NCI-H526 treated with DMSO at 0.1 percent for 48 hours (cell line): ENCODE data around the gene ACTN2.
A peak's percentile ranks its signal among the peaks of the same experiment; 100 is the strongest.

ENCODE experiments used
- DNase-seq: peaks from one replicate; lab custom pipeline; 2025; lab: John Stamatoyannopoulos, UW

Gene ACTN2

DNA sequence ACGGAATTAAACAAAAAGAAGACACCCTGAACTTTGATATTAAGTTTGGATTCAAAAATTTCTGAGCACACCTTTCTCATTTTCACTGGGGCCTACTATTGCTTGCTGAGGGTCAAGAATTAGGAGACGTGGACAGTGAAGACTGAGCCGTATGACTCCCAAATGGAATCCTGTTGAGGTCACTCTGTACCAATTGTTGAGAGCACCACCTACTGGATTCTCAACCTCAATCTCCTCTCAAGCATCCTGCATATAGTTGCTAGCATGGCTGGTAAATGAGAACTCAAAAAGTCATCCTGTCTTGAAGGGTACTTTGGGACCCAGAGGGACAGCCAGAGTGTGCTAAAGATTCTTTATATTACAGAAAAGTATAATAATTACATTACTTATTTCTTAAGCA lies 88.6 kb downstream of the ACTN2 start:
- DNase-seq, result no peak

DNA sequence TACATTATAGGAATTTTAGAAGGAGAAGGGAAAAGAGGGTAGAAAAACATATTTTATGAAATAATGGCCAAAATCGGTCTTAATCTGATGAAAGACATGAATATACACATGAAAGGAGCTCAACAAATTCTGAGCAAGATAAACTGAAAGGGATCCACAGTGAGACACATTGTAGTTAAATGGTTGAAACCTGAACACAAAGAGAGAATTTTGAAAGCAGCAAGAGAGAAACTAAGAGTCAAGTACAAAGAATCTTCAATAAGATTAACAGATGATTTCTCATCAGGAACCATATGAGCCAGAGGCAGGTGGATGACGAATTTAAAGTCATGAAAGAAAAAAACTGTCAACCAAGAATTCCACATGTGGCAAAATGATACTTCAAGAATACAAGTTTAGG lies 93.0 kb downstream of the ACTN2 start:
- no peak for DNase-seq

DNA sequence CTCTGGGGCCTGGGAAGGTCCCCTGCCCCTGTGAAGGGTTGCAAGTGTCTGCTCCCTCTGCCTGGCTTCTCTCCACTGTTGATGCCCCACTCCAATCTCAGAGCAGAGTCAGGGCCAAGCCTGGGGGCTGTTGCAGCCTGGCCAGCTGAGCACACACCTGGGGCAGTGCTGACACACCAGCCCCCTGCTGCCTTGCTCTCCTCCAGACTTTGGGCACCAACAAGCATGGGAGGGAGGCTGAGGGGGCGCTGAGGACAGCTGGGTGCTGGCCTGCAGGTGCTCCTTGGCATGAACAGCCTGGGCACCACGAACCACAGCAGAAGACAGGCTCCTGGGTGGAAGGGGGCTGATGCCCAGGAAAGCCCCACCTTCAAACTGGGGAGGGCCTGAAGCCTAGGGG lies 99.2 kb downstream of the ACTN2 start:
- DNase-seq, result no peak

DNA sequence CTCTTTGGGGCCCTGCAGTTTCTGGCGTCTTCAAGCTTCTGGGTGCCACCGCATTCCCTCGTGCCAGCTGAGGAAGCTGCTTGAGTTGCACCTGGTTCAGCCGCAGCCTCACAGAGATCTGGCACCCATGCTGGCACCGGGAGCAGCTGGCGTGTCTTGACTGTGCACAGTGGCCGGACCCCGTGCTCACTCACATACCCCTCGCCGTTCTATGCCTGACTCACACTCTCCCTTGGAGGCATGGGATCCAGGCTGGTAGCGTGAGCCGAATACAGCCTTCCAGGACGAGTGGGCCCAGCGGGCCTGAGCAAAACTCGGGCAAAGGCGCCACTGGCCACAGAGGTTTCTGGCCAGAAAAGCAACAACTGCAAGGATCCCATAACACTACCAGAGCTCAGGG lies 100.2 kb downstream of the ACTN2 start:
- no peak for DNase-seq

DNA sequence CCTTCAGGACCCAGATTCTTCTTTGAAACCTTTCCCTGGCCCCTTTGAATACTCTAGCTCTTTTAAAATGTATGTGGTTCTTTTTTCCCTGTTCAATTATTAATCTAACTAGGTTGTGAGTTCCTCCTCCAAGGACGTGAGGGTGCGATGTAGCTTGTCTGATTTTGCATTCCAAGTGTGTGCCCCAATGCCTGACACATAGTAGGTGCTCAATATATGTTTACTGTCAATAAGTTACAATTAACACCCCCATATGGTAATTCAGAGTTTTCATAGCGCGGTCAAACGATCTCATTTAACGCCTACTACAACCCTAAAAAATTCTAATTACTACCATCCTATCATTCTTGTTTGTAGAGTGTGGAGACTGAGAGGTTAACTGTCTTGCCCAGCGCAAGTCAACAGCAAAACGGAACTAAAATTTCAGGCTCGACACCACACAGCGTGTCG lies 108.3 kb downstream of the ACTN2 start:
- no peak for DNase-seq

DNA sequence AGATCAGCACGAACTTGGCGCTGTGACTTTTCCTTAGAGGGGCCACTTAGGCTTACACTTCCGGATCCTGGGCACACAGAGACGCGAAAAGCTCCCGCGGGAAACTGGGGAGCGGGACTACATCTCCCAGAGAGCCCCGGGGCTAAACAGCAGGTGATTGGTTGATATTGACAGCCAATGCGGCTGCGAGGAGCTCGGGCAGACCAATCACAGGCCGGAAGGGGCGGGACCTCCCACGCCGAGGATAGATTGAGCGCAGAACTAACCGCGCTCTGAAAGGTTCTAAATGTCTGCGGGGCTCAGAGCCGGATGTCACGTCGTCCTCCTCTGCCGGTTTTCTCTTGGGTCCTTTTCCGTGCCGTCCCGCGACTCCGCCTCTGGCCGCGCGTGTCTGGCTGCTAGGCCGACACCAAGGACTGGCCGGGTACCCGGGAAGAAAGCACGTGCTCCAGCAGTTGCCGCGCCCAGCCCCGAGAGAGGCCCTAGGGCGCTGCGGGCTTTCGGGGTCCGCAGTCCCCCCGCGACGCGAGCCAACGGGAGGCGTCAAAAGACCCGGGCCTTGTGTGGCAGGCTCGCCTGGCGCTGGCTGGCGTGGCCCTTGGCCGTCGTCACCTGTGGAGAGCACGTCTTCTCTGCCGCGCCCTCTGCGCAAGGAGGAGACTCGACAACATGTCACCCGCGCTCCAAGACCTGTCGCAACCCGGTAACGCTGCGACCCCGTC lies 108.9 kb downstream of the ACTN2 start, which contains the start of gene MTR:
Gene MTR (plus strand): TSS at position 258 of the 722 bp plus-strand sequence. CDS start 412 bp downstream, at position 670.
- DNase-seq, result peak; percentile 91

DNA sequence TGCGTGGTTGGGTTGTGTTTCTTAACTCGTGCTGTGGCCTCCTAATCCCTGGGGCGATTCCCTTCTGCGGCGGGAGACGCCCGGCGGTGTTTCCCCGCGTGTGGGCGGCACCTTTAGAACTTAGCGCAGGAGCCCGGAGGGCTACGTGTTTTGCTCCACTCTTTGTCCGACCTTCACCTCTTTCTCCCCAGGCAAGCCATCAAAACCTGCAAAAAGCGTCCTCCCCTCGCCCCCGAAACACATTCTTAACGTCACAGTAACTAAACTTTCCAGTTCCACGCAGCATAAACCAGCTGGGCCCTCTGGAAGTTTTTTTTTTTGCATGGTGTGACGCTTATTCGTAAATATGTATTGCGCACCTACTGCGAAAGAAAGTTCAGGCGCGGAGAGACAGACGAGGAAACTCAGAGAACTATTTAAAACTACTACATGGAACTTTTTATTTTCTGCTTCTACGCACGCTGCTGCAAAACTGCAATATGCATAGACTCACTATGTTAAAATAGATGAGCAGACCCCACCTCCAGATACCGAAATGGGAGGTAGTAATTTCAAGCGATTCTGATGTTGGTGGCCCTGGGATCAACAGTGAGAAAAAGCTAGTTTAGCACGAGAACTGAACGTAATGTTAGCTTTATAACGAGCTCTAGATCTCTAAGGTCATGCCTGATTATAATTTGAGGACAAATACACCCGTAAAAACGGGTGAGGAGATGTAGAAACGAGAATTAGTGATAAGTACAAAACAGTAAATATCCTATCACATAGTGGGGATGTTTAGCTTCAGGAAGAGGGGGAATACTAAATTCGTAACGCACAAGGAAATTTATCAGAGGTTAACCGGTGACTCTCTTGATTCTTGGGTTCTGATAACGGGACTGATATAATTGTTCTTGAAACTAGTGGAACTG lies 109.7 kb downstream of the ACTN2 start:
- peak; percentile 39 for DNase-seq

DNA sequence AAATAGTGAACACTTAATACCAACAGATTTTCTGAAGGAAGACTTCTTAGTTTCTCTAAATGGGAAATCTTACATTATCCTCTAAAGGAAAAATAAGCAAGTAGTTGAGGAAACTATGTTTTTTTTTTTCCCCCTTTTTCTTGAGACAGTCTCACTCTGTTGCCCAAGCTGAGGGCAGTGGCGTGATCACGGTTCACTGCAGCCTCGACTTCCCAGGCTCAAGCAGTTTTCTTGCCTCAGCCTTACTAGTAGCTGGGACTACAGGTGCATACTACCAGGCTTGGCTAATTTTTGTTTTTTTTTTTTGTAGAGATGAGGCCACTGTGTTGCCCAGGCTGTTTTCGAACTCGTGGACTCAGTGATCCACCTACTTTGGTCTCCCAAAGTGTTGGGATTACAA lies 112.7 kb downstream of the ACTN2 start:
- no peak for DNase-seq

DNA sequence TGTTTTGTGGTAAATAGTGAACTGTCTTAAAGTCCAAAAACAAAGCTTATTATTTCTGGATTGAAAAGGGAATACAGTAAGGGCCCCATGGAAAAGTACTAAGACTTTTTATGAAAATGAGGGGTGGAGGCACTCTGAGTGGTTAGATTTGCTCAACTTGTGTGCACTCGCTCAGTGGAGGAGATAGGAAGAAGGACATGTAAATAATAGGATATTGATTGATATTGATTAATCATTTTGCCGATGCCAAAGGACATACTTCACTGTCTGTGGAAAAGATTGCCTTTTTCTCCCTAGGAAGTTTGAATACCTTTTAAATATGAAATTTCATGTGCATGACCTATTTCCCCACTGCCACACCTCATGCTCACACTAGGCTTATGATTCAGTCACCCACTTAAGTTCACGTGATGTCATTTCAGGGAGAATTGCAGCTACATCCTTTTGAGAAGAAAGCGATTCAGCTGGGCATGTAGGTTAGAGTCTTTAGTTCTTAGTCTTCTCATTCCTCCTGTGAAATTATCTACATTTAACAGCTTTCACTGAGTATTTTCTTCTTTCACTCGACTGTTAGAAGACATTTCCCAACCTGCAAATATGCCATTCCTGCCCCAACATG lies 113.8 kb downstream of the ACTN2 start:
- DNase-seq, result no peak

DNA sequence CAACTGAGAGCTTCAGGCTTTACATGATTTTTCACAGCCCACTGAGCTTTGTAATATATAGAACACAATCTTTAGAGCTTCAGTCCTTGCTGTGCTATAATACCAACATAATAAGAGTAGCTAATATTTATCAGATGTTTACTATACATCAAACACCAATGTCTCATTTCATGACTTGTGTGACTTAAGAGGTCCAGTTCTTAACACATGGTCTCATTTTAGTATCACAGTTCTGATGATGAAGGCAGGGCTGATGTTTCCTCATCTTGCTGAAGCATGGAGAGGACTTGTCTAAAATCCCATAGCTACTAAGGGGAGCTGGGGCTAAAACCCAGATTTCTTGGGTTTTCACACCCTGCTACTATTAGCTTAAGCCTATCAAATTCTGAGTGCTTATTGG lies 114.3 kb downstream of the ACTN2 start:
- DNase-seq, result no peak

DNA sequence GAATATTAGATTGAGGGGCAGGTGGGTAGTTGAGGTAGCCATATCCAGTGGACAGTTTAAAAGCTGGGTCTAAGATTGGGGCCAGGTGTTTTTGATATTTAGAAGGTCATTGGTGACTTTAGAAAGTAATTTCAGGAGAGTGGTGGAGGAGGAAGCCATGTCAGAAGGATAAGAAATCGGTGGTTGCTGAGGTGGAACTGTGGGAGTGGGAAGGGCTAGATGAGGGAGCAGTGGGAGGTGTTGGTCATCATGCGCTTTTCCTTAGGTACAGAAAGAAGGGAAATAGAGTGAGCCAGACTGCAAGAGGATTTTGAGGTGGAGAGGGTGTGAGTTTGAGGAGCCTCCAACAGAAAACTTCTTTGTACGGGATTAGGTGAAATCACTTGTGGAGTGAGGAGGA lies 116.0 kb downstream of the ACTN2 start:
- DNase-seq, result no peak

DNA sequence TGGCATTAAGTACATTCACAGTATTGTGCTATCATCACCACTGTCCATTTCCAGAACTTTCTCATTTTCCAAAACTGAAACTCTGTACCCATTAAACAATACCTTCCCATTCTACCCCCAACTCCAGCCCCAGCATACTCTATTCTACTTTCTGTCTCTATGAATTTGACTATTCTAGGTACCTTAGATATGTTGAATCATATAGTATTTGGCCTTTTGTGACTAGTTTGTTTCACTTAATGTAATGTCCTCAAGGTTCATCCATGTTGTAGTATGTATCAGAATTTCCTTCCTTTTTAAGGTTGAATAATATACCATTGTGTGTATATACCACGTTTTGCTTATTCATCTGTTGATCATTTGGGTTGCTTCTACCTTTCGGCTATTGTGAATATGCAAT lies 120.3 kb downstream of the ACTN2 start:
- no peak for DNase-seq

DNA sequence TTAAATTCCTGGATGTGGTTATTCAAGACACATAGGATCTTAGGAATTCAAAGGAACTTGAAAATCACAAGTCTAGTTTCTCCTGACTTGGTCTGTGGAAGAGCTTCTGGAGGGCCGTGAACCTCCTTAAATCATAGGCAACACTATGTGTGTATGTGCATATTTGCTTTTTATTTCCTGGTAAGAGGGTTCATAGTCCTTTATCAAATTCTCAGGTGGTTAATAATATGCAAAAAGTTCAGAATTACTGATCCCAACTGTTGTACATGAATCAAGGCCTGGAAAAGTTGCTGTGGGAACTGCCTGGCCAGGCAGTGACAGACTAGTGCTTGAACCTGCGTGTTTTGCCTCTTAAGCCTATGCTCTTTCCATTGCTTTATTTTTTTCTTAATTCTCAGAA lies 121.7 kb downstream of the ACTN2 start:
- DNase-seq, result no peak

DNA sequence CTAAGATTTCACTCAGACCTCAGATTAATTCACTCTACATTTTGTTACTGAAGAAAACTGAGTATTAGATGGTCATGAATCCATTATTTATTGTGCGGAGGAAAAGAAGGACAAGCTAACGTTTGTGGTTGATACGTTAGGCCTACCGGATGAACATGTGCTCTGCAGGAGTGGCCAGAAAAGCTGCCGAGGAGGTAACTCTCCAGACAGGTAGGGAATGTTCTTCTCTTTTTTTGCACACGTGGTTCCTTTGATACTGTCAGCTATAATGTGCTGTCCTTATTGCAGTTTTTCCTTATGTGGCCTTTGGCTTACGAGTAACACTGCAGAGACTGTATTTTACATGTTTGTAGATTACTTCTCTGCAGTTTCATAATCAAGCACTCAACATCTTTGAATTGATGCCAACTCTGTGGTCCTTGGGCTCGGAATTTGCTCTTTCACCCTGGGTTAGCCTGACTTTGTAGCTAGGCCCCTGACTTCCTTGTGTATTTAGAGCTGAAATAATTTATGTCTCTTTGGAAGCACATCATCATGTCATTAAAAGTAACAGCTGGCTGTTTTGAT lies 122.3 kb downstream of the ACTN2 start:
- DNase-seq, result no peak

DNA sequence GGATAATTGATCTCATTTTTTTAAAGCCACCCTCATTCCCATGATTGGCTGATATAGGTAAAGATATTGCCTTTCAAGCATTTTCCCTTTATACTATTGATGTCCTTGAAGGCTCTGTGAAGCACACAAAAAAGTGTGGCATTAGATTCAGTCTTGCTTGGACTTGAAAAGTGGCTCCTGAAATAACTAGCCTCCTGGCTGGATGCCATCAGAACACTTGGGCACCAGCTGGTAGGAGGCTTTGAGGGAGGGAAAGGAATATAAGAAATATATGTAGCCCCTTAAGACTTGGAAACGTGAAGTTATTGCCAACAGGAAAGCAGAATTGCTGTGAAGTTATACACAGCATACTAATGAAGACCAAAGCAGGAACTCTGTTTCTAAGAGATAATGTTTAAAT lies 122.8 kb downstream of the ACTN2 start:
- no peak for DNase-seq

DNA sequence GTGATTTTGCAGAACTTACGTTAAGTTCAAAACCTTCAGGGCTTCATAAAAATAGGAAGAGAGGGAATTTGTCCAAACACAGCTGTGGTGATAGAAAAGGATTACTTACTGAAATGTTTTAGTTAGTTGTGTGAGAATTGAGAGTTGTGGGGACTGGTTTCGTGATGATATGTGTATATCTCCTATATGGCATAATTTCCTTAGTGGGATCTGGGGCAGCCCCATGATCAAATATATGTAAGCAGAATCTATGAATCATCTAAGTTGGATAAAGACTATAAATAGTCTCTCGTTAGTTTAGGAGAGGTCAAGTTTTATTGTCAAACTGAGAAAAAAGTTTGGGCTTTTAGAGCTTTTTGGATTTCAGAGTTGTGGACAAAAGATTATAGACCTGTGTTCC lies 123.7 kb downstream of the ACTN2 start:
- DNase-seq, result no peak

DNA sequence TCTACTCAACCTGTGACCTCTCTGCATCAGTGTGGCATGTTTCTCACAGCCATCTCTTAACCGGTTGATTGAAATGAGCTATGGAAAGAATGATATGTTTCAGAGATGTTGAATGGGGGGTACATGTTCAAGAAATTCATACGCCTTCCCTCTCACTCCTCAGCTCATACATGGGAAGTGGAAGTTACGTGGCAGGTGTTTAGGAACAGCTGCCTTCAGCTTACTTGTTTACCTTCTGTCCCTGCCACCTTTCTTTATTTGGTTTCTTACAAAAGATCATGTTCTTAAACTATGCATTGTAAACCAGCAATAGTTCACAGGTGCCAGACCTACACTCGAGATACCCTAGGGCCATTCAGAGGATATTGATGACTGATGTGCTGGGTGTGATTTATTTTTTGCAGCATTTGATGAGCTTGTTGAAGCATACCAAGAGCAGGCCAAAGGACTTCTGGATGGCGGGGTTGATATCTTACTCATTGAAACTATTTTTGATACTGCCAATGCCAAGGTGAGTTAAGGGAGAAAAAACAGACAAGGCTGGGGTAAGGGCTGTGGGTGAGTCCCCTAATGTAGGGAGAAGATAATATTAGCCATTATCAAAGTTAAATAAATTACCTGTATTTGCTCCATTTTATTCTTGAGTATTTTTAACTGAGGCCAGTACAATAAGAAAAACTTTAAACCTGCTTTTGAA lies 126.2 kb downstream of the ACTN2 start:
- DNase-seq, result no peak
